T-helper 2 cell (primary cell): ENCODE data around the gene SLC35G2.
"Not testable (repeated sequence)": the region's sequence is repeated elsewhere in the genome, so short reads cannot be mapped to it uniquely, and the experiment has no call there.

ENCODE experiments used
- DNase-seq, 5 experiments: peaks; one replicate each; pipeline versions ENCODE4 v3.0.0 to v3.0.0-alpha.2; 2012 to 2022

The SLC35G2 gene

DNA sequence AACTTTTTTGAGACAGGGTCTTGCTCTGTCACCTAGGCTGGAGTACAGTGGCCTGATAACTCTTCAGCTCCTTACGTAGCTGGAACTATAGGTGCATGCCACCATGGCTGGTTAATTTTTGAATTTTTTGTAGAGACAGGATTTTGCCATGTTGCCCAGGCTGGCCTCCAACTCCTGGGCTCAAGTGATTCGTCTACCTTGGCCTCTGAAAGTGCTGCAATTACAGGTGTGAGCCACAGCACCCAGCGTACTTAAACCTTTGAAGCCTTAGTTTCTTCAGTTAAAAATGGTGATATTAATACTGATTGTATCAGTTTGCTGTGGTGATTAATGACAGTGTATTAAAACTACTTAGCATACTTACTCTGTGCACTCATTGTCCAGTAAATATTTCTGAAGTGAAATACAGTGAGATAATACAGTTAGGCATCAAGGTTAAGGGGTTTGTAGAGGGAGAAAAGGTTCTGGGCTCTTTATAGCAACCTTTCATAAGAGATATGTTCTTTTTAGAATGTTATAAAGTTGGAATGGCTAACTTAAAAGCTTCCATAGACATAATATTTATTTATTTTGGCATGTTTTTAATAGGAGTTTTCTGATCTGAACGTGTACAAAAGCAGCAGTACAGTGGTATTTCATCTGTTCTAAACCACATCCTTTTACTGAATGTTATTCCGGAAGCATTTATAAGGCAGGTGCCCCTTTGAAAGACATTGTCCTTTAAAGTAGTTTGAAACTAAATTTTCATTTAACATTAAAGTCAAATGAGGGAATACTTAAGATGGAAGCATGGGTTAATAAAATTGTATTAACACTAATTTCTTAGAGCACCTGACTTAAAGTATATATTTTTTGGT, 66.7 kb downstream of the SLC35G2 start:
- peak in 1 of 5 experiments; percentile 73 for DNase-seq

DNA sequence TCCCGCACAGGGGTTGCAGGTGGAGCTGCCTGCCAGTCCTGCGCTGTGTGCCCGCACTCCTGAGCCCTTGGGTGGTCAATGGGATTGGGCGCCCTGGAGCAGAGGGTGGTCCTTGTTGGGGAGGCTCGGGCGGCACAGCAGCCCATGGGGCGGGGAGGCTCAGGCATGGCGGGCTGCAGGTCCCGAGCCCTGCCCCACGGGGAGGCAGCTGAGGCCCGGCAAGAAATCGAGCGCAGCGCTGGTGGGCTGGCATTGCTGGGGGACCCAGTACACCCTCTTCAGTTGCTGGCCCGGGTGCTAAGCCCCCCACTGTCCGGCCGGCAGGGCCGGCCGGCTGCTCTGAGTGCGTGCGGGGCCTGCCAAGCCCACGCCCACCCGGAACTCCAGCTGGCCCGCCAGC, 71.0 kb downstream of the SLC35G2 start:
- DNase-seq = no peak

DNA sequence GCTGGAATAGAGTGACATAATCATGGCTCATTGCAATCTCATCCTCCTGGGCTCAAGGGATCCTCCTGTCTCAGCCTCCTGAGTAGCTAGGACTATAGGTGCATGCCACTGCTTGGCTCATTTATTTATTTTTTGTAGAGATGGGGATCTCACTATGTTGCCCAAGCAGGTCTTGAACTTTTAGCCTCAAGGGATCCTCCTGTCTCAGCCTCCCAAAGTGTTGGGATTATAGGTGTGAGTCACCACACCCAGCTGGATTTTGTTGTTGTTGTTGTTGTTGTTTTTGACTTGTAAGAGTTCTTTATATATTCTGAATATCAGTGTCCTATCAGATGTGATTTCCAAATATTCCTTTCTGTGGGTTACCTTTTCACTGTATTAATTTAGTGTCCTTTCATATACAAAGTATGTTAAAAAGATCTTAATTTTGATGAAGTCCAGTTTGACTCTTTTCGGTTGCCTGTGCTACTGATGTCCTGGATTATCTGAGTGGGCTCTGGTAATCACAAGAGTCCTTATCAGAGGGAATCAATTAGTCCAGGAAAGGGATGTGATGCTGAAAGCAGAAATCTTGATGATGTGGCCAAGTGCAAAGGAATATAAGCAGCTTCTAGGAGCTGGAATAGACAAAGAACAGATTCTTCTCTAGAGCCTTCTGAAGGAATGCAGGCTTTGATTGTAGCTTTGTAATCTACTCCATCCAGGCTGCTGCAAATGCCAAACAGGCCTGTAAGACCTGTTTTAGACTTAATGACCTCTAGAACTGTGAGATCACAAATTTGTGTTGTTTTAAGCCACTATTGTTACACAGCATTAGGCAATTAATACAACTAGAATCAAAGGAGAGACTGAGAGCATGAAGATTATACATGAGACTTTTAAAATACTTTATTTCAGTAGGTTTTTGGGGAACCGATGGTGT, 73.3 kb downstream of the SLC35G2 start:
- DNase-seq = no peak

- no peak for DNase-seq
These were observed 75.0 kb downstream of the SLC35G2 start for GRCh38 chr3:136893848-136894443.

DNA sequence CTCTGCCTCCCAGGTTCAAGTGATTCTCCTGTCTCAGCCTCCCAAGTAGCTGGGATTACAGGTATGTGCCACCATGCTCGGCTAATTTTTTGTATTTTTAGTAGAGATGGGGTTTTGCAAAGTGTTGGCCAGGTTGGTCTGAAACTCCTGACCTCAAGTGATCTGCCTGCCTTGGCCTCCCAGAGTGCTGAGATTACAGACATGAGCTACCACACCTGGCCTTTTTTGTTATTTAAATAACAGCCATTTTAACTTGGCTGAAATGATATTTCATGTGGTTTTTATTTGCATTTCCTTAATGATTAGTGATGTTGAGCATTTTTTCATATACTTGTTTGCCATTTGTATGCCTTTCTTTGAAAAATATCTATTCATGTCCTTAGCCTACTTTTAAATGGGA, 78.2 kb downstream of the SLC35G2 start:
- DNase-seq = not testable (repeated sequence)

GRCh38 chr3:136898549-136898948, 79.6 kb downstream of the SLC35G2 start:
- no peak for DNase-seq

DNA sequence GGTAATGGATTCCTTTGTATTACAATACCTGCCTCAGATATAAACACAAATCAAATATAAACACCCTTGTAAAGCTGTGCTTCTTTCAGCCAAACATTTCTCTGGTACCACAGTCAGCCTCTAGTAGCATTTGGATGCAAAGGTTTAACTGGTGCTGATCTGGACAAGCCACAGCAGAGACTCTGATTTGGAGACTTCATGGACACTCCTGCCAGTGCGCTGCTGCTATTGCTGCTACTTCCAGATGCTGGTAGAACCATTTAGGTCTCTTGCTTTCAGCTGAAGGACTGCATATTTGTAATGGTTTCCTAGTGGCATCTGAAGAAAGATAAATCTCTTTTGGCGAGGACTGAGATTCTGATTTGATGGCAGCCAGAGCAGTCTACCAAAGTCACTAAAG, 80.0 kb downstream of the SLC35G2 start:
- DNase-seq = no peak

DNA sequence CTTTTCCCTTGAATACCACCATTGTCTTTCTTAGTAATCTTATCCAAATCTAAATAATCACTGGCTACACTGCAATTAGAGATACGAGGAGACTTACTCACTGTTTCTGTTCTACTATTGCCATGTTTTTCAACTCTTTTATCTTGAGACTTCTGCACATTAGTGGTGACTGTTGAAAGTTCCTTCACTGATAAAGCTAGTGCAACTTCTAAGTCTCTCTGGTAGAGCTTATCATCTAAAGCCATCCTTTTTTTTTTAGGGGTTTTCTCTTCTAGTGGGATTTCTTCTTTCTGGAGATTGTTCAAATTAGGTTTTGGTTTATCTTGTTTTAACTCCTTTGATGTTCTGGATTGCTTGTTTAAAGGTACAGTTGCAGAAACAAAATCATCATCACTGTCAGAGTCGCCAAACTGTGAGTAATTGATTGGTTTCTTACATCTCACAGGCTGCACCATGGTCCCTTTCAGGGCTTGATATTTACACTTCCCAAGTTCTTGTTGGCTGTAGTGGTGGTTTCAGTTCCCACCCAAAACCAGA, 80.8 kb downstream of the SLC35G2 start:
- DNase-seq = peak in 1 of 5 experiments; percentile 45

DNA sequence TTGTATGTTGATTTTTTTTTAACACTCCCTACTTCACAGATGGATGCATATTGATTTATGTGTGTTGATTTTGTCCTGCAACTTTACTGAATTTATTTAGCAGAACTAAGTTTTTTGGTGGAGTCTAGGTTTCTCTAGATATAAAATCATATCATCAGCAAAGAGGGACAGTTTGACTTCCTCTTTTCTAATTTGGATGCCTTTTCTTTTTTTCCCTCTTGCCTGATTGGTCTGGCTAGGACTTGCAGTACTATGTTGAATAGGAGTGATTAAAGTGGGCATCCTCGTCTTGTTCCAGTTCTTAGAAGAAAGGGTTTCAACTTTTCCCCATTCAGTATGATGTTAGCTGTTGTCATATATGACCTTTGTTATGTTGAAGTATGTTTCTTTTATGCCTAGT, 81.8 kb downstream of the SLC35G2 start:
- not testable (repeated sequence) for DNase-seq

DNA sequence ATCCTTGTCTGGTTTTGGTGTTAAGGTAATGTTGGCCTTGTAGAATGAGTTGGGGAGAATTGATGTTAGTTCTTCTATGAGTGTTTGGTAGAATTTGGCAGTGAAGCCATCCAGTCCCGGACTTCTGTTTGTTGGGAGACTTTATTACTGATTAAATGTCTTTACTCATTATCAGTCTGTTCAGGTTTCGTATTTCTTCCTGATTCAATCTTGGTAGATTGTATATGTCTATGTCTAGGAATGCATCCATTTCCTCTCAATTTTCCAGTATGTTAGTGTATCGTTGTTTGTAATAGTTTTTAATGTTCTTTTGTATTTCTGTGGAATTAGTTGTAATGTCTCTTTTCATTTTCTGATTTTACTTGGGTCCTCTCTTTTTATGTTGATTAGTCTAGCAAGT, 82.5 kb downstream of the SLC35G2 start:
- no peak for DNase-seq

- DNase-seq = not testable (repeated sequence)
These were observed 83.6 kb downstream of the SLC35G2 start for GRCh38 chr3:136902530-136902929.

GRCh38 chr3:136903899-136904298, 85.0 kb downstream of the SLC35G2 start:
- no peak for DNase-seq

GRCh38 chr3:136904746-136905145, 85.8 kb downstream of the SLC35G2 start:
- no peak for DNase-seq
